Lung (tissue), 12 donors: ENCODE data around the gene ALDH1A1. TPM values are rescaled to one million over a fixed set of nuclear protein-coding genes. Genes with fewer than 3 reads are reported as not detected.

Experiments used
- ATAC-seq: fragments of 200-7000 bp; cut with Tn5 transposase; one replicate; pipeline ENCODE4 v1.9.1; 2020; ENCODE audit warnings: moderate number of reproducible peaks; ENCODE audit not compliant: insufficient read depth, low FRiP score
- DNase-seq, 3 donors: peaks; one replicate each; pipeline ENCODE4 v3.0.0-alpha.2; 2013 to 2017
- H3K27ac ChIP-seq, 2 donors: one replicate each; pipeline ENCODE4 v1.5.1; 2013; ENCODE audit warnings: mild to moderate bottlenecking in 2 of 2, moderate library complexity in 2 of 2, control low read depth in 1 of 2, inconsistent platforms in 1 of 2, low read depth in 1 of 2, low read length in 1 of 2
- H3K27me3 ChIP-seq, 3 donors: one replicate each; pipeline ENCODE4 v1.5.1; 2013; ENCODE audit warnings: low read length in 2 of 3; ENCODE audit not compliant: control insufficient read depth in 3 of 3, insufficient read depth in 3 of 3
- H3K36me3 ChIP-seq, 4 donors: one replicate each; pipeline ENCODE4 v1.5.1; 2013; ENCODE audit warnings: low read length in 4 of 4, mild to moderate bottlenecking in 1 of 4, moderate library complexity in 1 of 4; ENCODE audit not compliant: control insufficient read depth in 4 of 4, insufficient read depth in 4 of 4
- H3K4me1 ChIP-seq, 5 donors: one replicate each; pipeline ENCODE4 v1.5.1; 2013; ENCODE audit warnings: low read length in 5 of 5, mild to moderate bottlenecking in 2 of 5, moderate library complexity in 1 of 5; ENCODE audit not compliant: control insufficient read depth in 5 of 5, insufficient read depth in 5 of 5
- H3K4me3 ChIP-seq: one replicate; pipeline ENCODE4 v1.5.1; 2013; ENCODE audit warnings: mild to moderate bottlenecking, control low read depth, moderate library complexity
- H3K9ac ChIP-seq, 2 donors: one replicate each; pipeline ENCODE4 v1.5.1; 2013; ENCODE audit warnings: low read length in 2 of 2, control low read depth in 1 of 2; ENCODE audit not compliant: insufficient read depth in 1 of 2
- H3K9me3 ChIP-seq, 4 donors: one replicate each; pipeline ENCODE4 v1.5.1; 2013; ENCODE audit warnings: low read length in 3 of 4, mild to moderate bottlenecking in 1 of 4, moderate library complexity in 1 of 4; ENCODE audit not compliant: control insufficient read depth in 4 of 4, insufficient read depth in 3 of 4
- WGBS, 2 donors: extraction: QIAGEN DNeasy Blood & Tissue Kit; methylation state at CpG; one replicate each; pipeline ENCODE4 v1.1.7; 2013; 5-methylcytosine and 5-hydroxymethylcytosine counted together
- polyA plus RNA-seq, 2 donors: library from polyadenylated mRNA; stranded (reverse); fragments of 200-250 nt; gene quantifications; one replicate each; pipeline ENCODE4 v1.2.1, GENCODE V29; 2013
- total RNA-seq, 2 donors: library from RNA; depleted of rRNA in 1 of 2; stranded (reverse); fragments of >200 nt in 1 of 2; gene quantifications; one replicate each; pipeline ENCODE4 v1.2.1, GENCODE V29; 2014 to 2021
- TF ChIP-seq, protein P1 (sequence below): IDR thresholded peaks from 2 replicates; pipeline ENCODE4 v1.5.1; 2012; ENCODE audit warnings: mild to moderate bottlenecking; ENCODE audit errors: control extremely low read depth, extremely low read depth
- donor health status: control.
- donor health status: control.
- donor health status: Bipolar disorder and iron deficiency.
- donor health status: healthy.
- donor health status: DM: yes; HTN: yes; CAD: no.

The ALDH1A1 gene
- total and polyA plus RNA-seq, 4 donors: 31.9 to 168 (median 131) TPM

DNA sequence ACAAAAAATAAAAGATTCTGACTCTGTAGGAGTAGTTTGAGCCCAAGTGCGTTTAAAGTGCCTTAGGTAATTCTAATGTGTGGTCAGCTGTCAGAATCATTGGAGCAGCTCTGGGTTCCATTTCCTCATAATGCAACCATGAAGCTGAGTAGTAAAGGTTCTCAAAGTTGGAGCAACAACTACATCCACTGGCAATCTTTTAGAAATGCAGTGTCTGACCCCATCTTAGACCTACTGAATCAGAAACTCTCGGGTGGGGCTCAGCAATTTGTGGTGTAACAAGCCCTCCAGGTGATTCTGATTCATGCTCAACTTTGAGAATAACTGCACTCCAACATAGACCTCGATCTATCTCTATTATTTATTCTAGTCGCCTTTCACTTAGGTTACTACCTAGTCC lies 7.6 kb upstream of the ALDH1A1 start:
- Histone ChIP-seq H3K4me1 (peaks cover 0 to 1% (median 0%) of the 10 kb centered on the region in 5 donors), H3K9ac (no peak overlapping the region), H3K27me3 (no peaks in the 10 kb centered on the region), H3K27ac (no peak overlapping the region), H3K4me3 (no peak overlapping the region), H3K9me3 (peaks cover 0 to 2% (median under 1%) of the 10 kb centered on the region in 4 donors), H3K36me3 (no peaks in the 10 kb centered on the region)
- ATAC-seq (peak; percentile 58), DNase-seq (no peak)
- TF ChIP-seq, protein P1, sequence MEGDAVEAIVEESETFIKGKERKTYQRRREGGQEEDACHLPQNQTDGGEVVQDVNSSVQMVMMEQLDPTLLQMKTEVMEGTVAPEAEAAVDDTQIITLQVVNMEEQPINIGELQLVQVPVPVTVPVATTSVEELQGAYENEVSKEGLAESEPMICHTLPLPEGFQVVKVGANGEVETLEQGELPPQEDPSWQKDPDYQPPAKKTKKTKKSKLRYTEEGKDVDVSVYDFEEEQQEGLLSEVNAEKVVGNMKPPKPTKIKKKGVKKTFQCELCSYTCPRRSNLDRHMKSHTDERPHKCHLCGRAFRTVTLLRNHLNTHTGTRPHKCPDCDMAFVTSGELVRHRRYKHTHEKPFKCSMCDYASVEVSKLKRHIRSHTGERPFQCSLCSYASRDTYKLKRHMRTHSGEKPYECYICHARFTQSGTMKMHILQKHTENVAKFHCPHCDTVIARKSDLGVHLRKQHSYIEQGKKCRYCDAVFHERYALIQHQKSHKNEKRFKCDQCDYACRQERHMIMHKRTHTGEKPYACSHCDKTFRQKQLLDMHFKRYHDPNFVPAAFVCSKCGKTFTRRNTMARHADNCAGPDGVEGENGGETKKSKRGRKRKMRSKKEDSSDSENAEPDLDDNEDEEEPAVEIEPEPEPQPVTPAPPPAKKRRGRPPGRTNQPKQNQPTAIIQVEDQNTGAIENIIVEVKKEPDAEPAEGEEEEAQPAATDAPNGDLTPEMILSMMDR: no peak
- 77 to 79% methylated on average over 4 of the region's 4 CpGs for WGBS, 2 donors

DNA sequence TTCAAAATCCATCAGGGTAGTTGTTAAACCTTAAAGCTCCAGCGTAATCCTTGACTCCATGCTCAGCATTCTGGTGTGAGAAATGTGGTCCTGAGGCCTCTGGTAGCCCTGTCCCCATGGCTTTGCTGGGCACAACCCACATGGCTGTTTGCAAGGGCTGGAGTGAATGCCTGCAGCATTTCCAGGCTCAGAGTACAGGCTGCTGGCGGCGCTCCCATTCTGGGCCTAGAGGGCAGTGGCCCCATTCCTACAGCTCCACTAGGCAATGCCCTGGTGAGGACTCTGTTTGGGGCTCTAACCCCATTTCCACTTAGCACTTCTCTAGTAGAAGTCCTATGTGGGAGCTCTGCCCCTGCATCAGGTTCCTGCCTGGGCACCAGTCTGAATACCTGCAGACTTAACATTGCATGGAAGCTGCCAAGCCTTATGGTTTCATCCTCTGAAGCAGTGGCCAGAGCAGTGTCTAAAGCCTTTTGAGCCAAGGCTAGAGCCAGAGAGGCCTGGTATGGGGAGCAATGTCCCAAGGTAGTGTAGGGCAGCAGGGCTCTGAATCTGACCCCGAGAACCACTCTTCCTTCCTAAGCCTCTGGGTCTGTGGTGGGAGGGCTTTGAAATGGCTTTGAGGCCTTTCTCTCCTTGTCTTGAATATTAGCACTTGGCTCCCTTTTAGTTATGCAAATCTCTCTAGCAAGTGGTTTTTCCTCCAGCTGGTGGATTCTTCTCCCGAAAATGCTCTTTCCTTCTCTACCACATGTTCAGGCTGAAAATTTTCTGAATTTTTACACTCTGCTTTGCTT lies 5.8 kb upstream of the ALDH1A1 start:
- no peak overlapping the region for H3K9ac ChIP-seq
- ATAC-seq: no peak
- H3K4me1 ChIP-seq: peaks cover 0 to 12% (median 9%) of the 10 kb centered on the region in 5 donors
- DNase-seq: no peak
- H3K4me3 ChIP-seq: no peak overlapping the region
- TF ChIP-seq, protein P1: no peak
- H3K9me3 ChIP-seq: peaks cover 0 to 2% (median under 1%) of the 10 kb centered on the region in 4 donors
- 96% methylated on average over 5 of the region's 5 CpGs for WGBS, 2 donors
- H3K36me3 ChIP-seq: no peaks in the 10 kb centered on the region
- no peaks in the 10 kb centered on the region for H3K27me3 ChIP-seq
- H3K27ac ChIP-seq: no peak overlapping the region

DNA sequence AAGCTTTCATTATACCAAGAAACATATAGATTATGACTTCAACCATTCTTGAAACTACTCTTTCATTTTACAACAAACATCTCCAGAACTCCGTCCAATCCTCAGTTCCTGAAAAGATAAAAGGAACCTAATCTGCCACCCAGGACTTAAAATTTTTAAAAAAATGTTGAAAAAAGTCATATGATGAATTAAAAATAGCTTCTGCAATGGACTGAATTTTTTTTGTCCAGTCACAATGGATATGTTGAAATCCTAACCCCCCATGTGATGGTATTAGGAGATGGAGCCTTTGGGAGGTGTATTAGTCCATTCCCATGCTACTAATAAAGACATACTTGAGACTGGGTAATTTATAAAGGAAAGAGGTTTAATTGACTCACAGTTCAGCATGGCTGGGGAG lies 2.7 kb upstream of the ALDH1A1 start:
- no peak overlapping the region for H3K27ac ChIP-seq
- no peak for DNase-seq

More for the DNA sequence above, 2.7 kb upstream of the ALDH1A1 start:
- no peak for ATAC-seq
- no peaks in the 10 kb centered on the region for H3K36me3 ChIP-seq
- peaks cover 0 to 41% (median 16%) of the 10 kb centered on the region in 5 donors for H3K4me1 ChIP-seq
- H3K4me3 ChIP-seq: no peak overlapping the region
- no peak overlapping the region for H3K9ac ChIP-seq
- WGBS, 2 donors: 65 to 75% methylated on average over 1 of the region's 1 CpG
- TF ChIP-seq, protein P1: no peak
- H3K27me3 ChIP-seq: no peaks in the 10 kb centered on the region
- H3K9me3 ChIP-seq: peaks cover 0 to 2% (median under 1%) of the 10 kb centered on the region in 4 donors
